Bone marrow (tissue), 2 donors: ENCODE measurements around the gene EFCAB11.
A peak's percentile ranks its signal among the peaks of the same experiment; 100 is the strongest.

ENCODE experiments used
- DNase-seq, 2 donors: peaks; one replicate each; lab custom pipeline; 2025; lab: John Stamatoyannopoulos, UW

The EFCAB11 gene

DNA sequence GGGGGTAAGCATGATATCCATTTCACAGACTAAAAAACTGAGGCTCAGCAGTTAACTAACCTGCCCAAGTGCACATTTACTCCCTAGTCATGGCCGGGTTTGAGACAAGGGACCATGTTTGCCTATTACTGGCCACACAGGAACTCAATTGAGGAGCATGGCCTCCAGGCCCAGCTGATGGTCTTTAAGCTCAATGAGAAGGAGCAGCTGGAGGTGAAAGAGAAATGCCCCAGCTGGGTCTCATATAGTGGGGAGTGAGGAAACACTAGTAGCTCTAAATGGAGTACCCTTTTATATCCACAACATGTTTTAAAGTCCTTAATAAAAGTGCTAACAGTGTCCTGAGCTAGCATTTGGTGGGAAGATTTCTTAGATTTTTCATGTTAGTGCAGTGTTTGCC, 2.8 kb upstream of the EFCAB11 start:
- no peak for DNase-seq

DNA sequence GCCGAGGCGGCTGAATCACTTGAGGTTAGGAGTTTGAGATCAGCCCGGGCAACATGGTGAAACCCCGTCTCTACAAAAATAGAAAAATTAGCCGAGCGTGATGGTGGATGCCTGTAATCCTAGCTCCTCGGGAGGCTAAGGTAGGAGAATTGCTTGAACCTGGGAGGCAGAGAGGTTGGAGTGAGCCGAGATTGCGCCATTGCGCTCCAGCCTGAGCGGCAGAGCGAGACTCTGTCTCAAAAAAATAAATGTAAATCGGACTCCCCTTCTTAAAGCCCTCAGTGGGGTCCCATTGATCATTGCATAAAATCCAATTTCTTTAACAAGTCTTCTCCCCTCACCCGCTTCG, 2.1 kb upstream of the EFCAB11 start:
- DNase-seq: no peak

DNA sequence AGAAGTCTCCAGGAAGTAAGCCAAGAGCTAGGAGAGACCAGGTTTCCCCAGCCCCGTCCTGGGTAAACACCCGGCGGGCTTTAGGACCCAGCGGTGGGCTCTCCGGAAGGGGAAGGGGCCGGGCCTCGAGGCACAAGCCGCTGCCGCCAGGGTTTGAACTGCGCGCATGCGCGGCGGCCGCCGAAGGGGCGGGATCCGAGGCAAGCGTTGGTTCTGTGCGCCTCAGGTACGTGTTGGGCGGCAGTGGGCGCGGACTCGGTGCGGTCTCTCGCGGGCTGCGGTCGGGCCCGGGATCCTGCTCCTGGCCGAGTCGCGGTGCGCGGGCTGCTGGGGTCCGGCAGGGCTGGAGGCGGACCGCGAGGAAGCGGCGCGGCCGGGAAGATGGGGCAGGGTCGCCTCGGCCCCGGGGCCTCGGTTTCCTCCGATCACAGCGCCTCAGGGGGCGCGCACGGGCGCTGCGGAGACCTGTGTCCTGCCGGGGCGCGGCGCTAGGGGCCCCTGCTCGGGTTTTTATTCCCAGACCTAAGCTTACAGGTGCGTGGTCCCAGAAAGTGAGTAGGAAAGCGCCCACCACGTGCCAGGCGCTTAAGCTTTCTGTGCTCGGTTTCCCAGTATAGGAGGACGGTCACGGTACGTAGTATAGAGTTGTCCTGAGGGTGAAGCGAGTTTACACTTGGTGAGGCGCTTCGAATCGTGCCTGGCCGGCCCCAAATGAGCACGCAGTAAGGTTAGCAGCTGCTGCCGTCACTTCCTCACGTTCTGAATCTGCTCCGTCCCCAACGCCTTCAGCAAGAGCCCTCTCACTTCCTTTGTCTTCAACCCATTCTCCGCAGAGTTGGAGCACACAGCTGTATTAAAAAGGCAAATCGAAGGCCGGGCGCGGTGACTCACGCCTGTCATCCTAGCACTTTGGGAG, 1.5 kb upstream of the EFCAB11 start, which contains the start of gene TDP1:
TDP1 (plus strand) TSS at position 183 of the 916 bp plus-strand sequence. CDS start 7,188 bp downstream, outside the sequence.
- peak; percentile 81 to 89 for DNase-seq

DNA sequence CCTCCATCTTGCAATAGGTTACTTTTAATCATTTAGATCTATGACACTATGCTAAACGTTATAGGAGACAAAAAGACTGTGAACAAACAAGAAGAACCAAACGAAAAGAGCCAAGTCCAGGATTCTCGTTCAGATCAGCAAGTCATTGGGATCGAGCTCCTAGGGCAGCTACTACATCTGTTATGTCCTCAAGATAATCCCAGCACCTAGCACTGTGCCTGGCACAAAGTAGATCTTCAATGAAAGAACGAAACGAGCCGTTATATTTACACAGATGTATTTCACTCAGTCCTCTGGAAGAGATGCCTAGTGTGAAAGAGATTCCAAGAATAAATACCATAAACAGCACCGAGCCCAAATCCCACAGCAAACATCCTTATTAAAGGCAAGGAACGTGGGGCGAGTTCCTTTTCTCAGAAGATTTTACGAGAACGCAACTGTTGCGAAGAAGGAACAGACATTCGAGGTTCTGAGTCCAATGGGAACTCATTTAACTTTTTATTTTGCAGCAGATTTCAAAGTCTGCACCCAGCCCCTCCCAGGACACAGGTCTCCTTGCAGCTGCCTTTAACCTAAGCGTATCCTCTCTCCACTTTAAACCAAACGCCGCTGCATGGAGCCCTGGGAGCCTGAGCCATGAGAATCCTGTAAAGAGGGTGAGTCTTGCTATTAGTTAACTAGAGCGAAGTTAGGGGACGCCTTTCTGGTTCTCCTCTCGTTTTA, 653 bp upstream of the EFCAB11 start:
- DNase-seq: no peak

DNA sequence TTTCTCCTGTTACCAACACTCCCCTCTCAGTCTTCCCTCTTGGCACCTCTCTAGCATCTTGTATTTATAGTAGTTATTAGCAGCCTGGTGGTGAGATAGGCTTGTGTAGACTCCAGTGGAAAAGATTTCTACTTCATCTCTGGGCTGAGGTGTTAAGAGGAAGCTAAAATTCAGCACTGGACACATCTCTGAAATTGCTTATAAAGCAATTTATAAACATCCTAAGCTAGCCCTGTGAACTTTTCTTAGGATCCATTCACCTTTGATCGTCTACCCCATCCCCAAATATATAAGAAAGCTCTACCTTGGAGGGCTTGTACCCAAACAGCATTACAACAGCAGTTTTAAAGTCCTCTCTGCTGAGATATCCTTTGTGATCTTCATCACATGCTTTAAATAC, 928 bp downstream of the EFCAB11 start:
- DNase-seq: no peak

DNA sequence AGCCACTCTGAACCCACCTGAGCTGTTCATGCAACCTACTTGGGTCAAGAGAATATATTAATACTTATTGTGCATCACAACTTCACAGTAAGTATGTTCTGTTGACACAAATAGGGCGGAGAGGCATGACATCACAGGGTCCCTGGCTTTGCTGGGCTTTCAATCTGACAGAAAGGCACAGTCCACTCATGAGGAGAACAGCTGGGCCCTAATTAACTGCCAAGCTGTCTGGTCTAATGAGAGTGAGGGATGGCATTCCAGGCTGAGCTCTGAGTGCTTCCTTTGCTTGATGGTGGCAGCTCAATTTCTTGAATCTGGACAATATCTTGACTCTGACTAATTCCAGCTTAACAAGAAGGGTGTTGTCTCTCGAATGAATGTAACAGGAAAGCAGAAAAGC, 2.0 kb downstream of the EFCAB11 start:
- DNase-seq: no peak

DNA sequence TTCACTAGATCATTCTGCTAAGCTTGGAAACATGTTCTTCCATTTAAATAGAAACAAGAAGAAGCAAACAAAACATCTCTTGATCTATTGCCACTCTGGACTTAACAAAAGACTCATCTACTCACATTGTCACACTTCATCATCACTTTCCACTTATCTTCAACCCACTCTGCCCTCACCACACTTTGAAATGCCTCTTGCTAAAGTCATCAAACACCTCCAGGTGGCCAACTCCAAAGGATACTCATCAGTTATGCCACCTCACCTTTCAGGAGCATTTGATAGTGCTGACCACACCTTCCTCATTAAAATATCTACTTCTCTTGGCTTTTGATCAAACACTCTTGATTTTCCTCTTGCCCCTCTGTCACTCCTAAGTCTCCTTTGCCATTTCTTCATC, 7.2 kb downstream of the EFCAB11 start:
- DNase-seq: no peak

DNA sequence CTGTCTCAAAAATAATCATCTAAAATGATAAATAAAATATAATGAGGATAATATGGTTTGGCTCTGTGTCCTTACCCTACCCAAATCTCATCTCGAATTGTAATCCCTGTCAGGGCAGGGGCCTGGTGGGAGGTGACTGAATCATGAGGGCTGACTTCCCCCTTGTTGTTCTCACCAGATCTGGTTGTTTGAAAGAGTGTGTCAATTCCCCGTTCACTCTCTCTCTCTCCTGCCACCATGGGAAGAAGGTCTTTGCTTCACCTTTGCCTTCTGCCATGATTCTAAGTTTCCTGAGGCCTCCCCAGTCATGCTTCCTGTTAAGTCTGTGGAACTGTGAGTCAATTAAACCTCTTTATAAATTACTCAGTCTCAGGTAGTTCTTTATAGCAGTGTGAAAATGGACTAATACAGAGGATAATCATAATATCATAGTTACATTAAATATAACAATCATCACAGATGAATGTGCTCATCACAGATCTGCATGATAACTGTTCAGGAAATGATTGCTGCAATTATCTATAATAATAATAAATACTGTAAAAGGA, 12.6 kb downstream of the EFCAB11 start:
- no peak for DNase-seq

DNA sequence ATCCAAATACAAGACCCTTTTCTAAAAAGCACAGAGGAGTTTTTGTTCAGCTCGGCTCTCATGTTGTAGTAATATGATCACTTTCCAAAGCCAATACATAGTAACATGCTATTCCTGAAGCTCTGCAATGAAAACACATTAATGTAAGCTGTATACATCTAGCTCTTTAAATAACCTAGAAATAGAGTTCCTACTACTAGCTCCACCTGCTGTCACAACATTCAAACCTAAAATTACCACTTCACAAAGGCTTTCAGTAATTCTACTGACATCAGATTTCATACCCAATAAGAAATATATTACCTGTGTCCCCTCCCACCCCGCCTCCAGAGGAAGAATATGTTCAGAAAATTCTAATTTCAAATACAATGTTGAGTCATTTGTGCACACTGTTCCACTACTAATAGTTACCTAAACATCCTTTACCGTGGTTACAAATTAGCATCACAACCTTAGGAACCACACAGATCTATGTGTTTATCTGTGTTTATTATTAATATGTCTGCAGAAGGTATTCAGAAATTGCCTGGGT, 17.8 kb downstream of the EFCAB11 start:
- no peak for DNase-seq

DNA sequence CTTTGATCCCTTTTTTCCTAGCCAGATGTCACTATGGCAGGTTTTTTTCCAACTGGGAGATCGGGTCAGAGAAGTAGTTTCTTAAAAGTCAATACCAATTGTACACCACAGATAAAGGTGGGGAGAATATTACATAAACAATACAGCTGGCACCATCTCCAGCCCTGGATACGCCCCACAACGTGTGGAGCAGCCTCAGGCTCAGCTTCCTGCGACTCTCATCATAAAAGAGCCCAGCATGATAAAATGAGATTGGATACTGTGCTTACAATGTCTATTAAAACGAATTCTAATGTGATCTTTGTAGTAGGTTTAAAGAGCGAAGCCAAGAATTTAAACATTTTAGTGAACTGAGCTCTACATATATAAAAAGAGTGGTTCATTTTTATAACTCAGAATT, 21.5 kb downstream of the EFCAB11 start:
- DNase-seq: no peak

DNA sequence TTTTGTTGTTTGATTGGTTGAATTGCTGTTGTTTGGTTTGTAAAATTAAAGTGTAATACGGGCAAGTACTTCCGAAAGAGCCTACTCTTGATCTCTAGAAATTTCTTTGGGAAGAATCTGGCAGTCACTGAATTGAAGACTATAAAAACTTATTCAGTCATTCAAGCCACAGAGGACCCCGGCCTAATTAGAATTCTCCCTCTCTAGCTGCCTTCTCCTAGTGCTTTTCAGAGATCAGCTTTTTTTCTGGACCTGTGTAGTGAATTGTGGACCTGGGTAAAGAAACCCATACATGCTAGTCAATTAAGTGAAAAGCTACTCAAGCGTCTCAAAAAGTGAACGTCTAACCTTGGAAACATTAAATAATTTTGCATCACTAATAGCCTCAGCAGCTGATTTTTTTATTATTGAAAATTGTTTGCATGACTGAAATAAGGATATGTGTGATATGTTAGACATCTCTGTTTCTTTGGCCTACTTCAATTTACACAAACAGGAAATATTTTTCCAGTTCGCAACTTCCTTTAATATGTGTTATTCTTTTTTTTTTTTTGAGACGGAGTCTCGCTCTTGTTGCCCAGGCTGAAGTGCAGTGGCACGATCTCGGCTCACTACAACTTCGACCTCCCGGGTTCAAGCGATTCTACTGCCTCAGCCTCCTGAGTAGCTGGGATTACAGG, 27.2 kb downstream of the EFCAB11 start:
- DNase-seq: no peak

DNA sequence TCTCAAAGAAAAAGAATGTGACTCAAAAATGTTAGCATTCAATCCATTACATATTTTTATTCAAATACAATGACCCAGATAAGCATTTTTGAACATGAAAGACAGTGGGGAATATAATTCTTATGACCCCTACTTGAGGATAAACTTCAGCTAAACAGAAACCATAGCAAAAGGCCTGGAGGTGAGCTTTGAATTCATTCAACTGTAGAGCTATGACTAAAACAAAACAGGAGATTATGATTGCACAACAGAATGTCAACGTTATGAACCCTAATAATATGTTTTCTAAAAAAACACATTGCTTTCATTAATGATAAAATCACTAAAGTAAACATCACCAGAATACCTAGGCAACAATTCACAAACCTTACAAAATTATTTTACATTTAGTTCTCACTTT, 27.8 kb downstream of the EFCAB11 start:
- no peak for DNase-seq

DNA sequence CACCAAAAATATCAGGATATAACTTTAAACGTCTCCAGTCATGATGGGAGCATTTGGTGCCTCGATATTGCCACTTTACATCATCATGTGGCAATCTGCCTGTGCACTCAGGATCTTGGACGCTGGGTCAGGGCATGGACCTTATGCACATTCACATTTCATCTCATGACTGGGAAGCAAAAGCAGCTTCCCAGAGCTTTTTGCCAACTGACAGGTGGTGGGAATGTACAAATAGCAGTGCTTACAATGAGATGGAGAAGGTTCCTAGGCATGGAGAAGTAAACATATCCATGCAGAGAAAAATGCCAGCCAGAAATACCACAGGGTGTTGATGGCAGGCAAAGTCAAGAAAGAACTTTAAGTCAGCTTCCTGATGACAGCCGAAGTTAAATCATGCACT, 30.3 kb downstream of the EFCAB11 start:
- no peak for DNase-seq

DNA sequence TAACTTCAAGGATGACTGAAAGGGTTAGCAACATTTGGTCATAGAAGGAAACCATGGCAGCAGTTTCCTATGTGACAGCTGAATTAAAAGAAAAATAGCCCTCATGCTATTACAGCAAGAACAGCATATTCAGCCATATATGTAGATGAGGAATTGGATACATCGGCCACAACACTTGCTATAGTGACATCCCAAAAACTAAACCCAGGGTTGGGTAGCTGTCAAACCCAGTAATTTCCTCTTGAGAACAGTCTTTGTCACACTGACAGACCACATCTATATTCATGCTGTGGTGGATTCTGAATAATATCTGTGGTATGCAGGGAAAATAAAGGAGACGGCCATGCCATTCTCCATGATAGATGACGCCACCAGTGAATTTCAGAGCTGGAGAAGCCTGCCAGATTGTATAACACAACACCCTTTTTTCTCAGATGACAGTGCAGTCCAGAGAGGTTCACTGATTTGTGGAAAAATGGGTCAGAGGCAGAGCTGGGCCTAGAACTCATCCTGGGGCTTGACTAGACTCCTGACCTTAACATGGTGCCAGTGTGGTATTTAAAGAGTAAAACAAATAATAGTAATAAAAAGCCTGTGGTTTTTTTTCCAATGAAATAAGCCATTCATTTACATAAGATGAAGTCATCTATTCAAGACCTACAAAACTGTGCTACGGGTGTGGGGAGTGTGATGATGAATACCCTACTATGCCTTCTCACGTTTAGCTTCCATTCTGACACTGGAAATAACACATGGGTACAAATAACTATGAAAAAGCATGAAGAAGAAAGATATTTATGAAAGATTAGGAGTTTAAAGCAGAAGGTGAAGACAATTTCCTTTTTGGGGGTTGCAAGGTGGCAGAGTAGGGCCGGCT, 32.3 kb downstream of the EFCAB11 start:
- DNase-seq: no peak

DNA sequence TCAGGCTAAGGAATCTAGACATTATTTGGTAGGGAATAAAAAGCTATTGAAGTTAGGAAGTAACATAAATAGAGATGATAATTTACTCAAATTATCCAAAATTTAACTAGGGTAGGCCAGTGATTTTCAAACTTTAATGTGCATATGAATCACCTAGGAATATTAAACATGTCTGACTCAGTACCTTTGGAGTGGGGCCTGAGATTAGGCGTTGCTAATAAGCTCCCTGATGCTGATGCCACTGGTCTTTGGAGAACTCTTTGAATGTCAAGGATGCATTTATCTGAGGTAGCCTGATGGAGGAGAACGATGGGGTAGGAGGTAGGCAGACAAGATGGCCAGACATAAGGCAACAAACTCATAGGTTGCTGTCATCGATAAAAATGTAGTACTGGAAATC, 33.2 kb downstream of the EFCAB11 start:
- no peak for DNase-seq

DNA sequence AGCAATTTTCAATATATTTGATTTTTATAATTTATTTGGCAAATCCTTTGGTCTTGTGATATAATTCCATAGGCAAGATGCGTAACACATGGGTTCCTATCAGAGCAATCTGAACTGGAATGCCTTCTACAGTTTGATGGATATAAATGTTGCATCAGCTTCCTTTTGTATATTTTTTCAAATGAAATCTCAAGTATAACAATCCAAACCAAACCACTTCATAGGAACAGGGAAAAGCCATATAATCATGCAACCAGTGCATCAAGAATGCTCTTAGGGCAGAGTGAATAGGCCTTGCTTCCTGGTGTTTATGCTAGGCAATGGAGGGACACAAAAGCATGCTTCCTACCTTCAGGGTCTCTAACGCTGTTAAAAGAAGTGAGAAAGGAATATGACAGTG, 34.5 kb downstream of the EFCAB11 start:
- no peak for DNase-seq

DNA sequence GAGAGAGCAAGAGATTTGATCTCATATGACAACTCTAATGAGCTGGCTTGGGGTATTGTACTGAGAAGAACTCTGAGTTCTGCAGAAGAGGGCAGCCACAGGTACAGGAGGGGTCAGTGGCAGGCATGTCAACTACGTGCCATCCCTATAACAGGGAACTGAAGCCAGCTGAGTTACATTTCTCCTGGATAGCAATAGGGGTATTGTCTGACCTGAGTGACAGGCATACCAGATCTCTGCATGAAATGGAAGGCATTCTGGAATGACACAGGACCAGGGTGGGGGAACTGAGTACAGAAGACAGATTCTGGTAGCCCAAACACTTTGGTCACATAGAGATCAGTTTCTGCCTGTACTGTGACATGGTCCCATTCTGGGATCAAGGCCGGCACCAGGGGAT, 35.8 kb downstream of the EFCAB11 start:
- no peak for DNase-seq

DNA sequence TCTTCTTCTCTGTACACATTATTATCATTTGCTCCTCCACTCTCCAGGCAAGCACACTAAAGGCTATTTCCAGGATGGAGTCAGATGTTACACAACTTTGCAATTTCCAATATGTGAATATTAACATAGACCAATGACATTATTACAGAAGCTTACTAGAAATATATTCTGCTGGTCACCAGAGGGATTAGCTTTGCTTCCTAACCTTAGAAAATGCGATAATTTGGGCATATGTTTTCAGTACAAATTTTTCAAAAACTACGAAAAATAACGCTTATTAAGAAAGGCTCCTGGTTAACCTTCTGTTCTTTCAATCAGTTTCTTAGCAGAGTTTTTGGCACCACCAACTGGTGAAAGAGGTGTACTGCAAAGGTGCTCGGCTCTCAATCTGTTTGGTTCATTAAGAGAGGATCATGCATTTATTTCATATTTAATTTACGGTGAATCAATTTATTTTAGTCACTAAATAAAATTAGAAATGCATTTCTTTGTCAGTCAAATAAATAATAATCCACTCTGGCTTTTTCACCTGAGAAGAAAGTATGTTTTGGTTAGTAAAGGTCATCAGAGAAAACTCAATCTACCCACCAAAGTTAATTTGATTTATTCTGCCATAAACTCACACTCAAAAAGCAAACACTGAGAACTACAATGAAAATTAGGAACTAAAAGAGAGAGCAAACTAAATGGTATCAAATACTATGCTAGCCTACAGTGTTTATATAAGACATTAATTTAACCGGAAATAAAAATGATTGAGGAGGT, 39.2 kb downstream of the EFCAB11 start:
- peak in 1 of 2 donors; percentile 54 for DNase-seq

DNA sequence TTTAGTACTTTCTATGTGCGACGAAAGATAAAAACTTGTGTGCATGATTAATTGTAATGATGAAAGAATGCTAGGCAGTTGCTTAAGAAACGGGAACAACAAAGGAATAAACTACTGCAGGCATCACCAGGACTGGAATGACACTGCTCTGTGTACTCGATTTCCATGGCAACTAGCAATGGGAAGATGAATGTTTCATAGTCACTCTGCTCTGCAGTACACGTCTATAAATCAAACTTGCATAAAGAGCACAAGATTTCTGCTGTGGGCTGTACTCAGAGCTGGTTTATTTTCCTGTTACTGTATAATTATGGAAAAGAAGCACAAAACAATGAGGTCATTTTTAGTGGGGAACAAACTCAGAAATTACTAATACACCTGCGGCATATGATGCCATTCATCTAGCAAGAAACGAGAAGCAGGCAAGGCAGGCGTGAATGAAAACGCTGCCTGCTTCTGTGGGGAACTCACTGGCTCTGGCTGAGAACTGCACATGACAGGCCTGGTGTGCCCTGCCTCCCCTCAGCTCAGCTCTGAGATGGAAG, 41.8 kb downstream of the EFCAB11 start:
- DNase-seq: peak in 1 of 2 donors; percentile 85

DNA sequence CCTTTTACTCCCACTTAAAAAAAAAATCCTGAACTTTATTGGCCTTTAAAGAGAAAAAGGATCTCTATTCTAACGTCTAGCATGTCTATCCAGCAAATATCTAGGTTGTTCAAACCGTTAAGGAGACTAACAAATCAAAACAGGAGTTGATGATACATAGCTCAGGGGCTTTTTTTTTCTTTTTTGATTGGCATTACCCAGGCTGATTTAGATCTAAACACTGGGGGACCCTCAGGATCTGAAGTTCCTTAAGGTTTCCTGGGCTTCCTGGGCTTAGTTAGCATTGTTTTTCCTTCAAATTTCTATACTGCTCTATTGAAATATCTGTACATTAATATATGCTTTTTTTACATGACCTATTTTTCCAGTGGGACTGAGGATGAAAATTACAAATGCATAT, 42.3 kb downstream of the EFCAB11 start:
- DNase-seq: no peak
